Muscle layer of colon (tissue), 2 donors: ENCODE results near the gene SULT1C4.
"Not testable (repeated sequence)": the region's sequence is repeated elsewhere in the genome, so short reads cannot be mapped to it uniquely, and the experiment has no call there.

ENCODE experiments used
- H3K27ac ChIP-seq: one replicate; pipeline ENCODE4 v1.7.0; 2013; ENCODE audit warnings: low read depth, mild to moderate bottlenecking, low read length, moderate library complexity
- H3K27me3 ChIP-seq, 2 donors: one replicate each; pipeline ENCODE4 v1.7.0; 2013; ENCODE audit warnings: low read length in 2 of 2, mild to moderate bottlenecking in 2 of 2; ENCODE audit not compliant: insufficient read depth in 2 of 2, control insufficient read depth in 1 of 2
- H3K36me3 ChIP-seq: one replicate; pipeline ENCODE4 v1.7.0; 2013; ENCODE audit warnings: mild to moderate bottlenecking, low read length; ENCODE audit not compliant: insufficient read depth
- H3K4me1 ChIP-seq: one replicate; pipeline ENCODE4 v1.7.0; 2013; ENCODE audit warnings: mild to moderate bottlenecking, low read length; ENCODE audit not compliant: insufficient read depth
- H3K4me3 ChIP-seq, 2 donors: one replicate each; pipeline ENCODE4 v1.7.0; 2013; ENCODE audit warnings: low read length in 2 of 2, low read depth in 1 of 2, mild to moderate bottlenecking in 1 of 2, moderate library complexity in 1 of 2
- H3K9ac ChIP-seq: one replicate; pipeline ENCODE4 v1.7.0; 2013; ENCODE audit warnings: low read length
- H3K9me3 ChIP-seq: one replicate; pipeline ENCODE4 v1.7.0; 2013; ENCODE audit warnings: mild to moderate bottlenecking, low read length
- donor health status: abdominal sarcoma.
- donor health status: Adenocarcinoma of cecum.

Gene SULT1C4

DNA sequence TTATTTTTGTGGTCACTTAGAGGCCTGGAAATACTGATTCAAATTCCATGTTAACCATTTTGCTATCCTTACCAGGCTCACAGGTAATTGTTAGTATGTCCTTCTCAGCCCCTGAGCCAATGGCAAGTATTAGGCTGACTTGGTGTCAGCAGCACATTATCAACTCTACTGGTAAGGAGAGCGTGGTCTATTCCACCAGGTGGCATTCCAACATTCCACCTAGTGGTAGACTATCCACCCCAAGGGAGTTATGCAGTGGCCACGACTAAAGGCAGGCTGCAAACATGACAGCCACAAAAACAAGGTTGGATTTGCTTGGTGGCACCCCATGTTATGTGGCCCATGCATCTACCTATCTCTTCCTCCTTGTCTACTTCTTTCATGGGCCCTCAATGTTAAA is 39.5 kb downstream of the SULT1C4 start:
- H3K9ac ChIP-seq = no peak overlapping the region
- H3K4me1 ChIP-seq = no peaks in the 10 kb centered on the region
- H3K36me3 ChIP-seq = no peaks in the 10 kb centered on the region
- H3K4me3 ChIP-seq = no peak overlapping the region
- no peak overlapping the region for H3K27ac ChIP-seq
- H3K9me3 ChIP-seq = no peaks in the 10 kb centered on the region
- no peaks in the 10 kb centered on the region for H3K27me3 ChIP-seq

DNA sequence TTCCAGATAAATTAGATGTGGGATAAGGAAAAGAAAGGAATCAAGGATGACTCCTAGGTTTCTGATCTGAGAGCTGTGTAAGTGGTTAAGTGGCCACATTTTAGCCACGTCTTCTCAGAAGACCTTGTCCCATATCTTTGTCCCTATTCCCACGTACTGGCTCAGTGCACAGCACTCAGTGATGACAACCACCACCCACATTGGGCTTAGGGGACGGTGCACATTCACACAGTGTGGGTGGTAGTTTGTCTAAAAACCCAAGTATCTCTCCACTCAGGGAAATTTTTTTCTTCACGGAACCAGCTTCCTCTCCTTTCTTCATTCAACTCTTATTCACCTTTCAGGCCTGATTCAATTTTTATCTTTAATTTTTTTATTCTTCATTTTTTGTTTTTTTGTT is 40.7 kb downstream of the SULT1C4 start:
- Histone ChIP-seq H3K27ac (no peak overlapping the region), H3K36me3 (no peaks in the 10 kb centered on the region), H3K4me1 (no peaks in the 10 kb centered on the region), H3K9ac (no peak overlapping the region), H3K4me3 (no peak overlapping the region), H3K9me3 (no peaks in the 10 kb centered on the region), H3K27me3 (no peaks in the 10 kb centered on the region)

DNA sequence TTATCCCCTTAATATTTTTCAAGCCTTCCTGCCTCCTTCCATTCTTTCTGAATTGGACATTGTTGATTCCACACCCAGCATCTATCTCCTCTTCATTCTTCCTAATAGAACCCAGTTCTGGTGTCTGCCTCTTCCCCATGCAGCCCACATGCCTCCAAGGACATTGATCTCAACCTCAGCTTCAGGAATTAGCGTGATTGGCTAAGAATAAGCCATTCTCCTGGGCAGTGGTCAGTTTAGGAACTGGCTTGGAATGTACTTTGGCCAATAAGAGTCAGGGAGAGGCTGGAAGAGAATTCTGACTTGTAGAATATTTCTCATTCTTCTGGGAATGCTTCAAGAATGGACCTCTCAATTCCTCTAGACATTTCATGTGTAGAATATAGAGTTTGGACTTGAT is 45.3 kb downstream of the SULT1C4 start:
- Histone ChIP-seq H3K9ac (no peak overlapping the region), H3K36me3 (no peaks in the 10 kb centered on the region), H3K9me3 (no peaks in the 10 kb centered on the region), H3K27me3 (no peaks in the 10 kb centered on the region), H3K27ac (no peak overlapping the region), H3K4me1 (no peaks in the 10 kb centered on the region), H3K4me3 (no peak overlapping the region)

DNA sequence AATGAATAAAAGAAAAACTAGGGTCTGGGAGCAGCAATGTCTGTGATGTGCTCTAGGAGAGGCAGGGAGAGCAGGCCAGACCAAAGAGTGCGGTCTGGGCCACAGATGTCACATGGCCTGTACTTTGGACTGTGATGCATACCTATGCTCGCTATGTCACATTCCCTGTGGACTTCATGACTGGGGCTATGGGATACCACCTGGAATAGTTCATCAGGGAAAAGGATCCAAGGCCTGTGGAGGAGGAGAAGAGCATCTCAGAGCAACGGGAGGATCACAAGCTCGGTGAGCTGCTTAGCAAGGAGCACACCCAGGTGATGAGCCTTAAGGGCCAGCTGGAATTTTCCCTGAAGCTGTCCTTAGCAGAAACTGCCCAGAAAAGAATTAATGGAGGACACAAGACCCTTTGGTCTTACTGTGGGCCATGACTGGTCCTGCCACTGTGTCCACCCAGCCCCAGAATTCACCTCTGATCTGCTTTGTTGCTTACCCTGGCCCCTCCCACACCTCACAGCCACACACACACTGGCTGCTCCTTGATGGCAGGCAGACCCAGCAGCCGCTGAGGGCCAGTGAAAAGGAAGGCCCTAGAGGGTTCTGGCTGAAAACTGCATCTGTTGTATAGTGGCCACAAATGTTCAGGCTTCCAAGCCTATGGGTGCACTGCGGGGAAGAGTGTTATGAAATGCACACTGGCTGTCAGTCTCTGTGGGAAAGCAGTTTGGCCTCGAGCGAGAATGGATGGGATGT is 45.9 kb downstream of the SULT1C4 start:
- H3K27ac ChIP-seq = no peak overlapping the region
- no peaks in the 10 kb centered on the region for H3K27me3 ChIP-seq
- no peaks in the 10 kb centered on the region for H3K9me3 ChIP-seq
- no peaks in the 10 kb centered on the region for H3K4me1 ChIP-seq
- no peak overlapping the region for H3K4me3 ChIP-seq
- no peaks in the 10 kb centered on the region for H3K36me3 ChIP-seq
- no peak overlapping the region for H3K9ac ChIP-seq

DNA sequence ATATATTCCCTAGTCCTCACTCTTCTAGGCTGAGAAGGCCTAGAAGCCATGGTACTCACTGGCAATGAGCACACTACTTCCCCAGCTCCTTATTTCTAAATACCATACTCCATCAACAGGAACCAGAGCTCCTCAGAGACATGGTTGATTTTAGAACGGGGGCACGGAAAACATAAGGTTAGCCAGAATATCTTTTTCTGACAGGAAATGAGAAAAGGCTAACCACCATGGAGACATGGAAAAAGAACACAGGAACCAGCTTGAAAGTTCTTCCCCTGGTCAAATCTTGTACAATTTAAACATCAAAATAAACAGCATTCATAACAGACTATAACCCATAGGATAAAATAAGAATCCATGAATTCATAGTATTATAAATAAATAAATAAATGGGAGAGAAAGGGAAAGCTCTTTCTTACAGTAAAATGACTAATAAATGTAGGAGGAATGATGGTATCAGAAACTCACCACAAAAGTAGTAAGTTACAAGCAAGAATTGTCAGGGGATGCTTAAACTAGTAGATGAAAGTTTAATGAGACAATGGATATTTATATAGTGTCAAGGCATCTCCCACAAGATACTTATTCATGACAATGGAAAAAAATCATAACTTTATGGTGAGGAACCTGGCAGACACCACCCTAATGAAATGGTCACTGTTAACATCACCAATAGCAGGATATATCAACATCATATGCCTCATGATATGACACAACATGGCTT is 50.7 kb downstream of the SULT1C4 start:
- Histone ChIP-seq H3K27ac (no peak overlapping the region), H3K4me1 (no peaks in the 10 kb centered on the region), H3K4me3 (no peak overlapping the region), H3K27me3 (no peaks in the 10 kb centered on the region), H3K9ac (no peak overlapping the region), H3K36me3 (no peaks in the 10 kb centered on the region), H3K9me3 (no peaks in the 10 kb centered on the region)

DNA sequence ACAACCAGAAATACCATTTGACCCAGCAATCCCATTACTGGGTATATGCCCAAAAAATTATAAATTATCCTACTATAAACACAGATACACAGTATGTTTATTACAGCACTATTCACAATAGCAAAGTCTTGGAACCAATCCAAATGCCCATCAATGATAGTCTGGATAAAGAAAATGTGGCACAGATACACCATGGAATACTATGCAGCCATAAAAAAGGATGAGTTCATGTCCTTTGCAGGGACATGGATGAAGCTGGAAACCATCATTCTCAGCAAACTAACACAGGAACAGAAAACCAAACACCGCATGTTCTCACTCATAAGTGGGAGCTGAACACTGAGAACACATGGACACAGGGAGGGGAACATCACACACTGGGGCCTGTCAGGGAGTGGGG is 57.8 kb downstream of the SULT1C4 start:
- H3K4me1 ChIP-seq, H3K27ac ChIP-seq, H3K27me3 ChIP-seq, H3K4me3 ChIP-seq, H3K36me3 ChIP-seq, H3K9me3 ChIP-seq, H3K9ac ChIP-seq: not testable (repeated sequence)

DNA sequence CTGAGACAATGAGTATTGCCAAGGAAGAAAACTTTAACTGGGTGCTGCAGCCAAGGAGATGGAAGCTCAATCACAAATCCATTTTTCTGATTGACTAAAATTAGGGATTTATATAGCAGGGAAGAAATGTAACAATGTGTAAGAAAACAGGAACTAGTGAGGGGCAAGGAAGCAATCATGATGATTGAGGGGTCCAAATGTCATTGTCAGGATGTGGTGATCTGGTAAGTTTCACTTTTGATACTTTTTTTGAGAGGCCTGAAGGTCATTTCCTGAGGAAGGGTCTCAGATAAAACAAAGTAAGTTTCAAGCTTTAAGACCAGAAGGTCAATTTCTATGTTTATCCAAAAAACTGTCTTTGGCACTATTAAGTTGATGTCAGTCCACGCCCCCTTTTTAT is 59.2 kb downstream of the SULT1C4 start:
- no peaks in the 10 kb centered on the region for H3K9me3 ChIP-seq
- no peak overlapping the region for H3K9ac ChIP-seq
- no peak overlapping the region for H3K4me3 ChIP-seq
- H3K36me3 ChIP-seq = no peaks in the 10 kb centered on the region
- H3K4me1 ChIP-seq = no peaks in the 10 kb centered on the region
- H3K27ac ChIP-seq = no peak overlapping the region
- no peaks in the 10 kb centered on the region for H3K27me3 ChIP-seq
